HepG2 (cell line): ENCODE measurements around the gene CACNB4.

Experiments
- ATF2 ChIP-seq: sonication (generic); formaldehyde crosslinking; IDR thresholded peaks from 2 replicates; pipeline ENCODE4 v1.4.0; 2020; ENCODE audit warnings: missing genetic modification reagents
- CENPBD1 ChIP-seq: sonication (generic); formaldehyde crosslinking; IDR thresholded peaks from 2 replicates; pipeline ENCODE4 v1.8.0; 2022; ENCODE audit warnings: missing genetic modification reagents, low read depth, mild to moderate bottlenecking, borderline replicate concordance
- GATA4 ChIP-seq: sonication (generic); IDR thresholded peaks from 2 replicates; pipeline ENCODE4 v1.6.1; 2016; ENCODE audit warnings: antibody characterized with exemption, low read depth, borderline replicate concordance
- HCFC1 ChIP-seq: fragments of 150-350 bp; IDR thresholded peaks from 2 replicates; pipeline ENCODE4 v1.6.1; 2014; ENCODE audit warnings: low read depth, low read length
- MAFF ChIP-seq: IDR thresholded peaks from 2 replicates; pipeline ENCODE4 v1.6.1; 2011; ENCODE audit warnings: low read depth, low read length, improper control_type of control experiment
- YY1 ChIP-seq: IDR thresholded peaks from 2 replicates; pipeline ENCODE4 v1.6.1; 2011; ENCODE audit warnings: low read length, low read depth, moderate library complexity, mild to moderate bottlenecking; ENCODE audit not compliant: insufficient read depth, insufficient replicate concordance
- ZBTB7A ChIP-seq: sonication (generic); formaldehyde crosslinking; IDR thresholded peaks from 2 replicates; pipeline ENCODE4 v1.8.0; 2022; ENCODE audit warnings: mild to moderate bottlenecking, missing genetic modification reagents
- ZNF317 ChIP-seq: sonication (generic); formaldehyde crosslinking; IDR thresholded peaks from 2 replicates; pipeline ENCODE4 v1.5.0; 2020; ENCODE audit warnings: mild to moderate bottlenecking, missing genetic modification reagents
- ZNF530 ChIP-seq: sonication (generic); formaldehyde crosslinking; IDR thresholded peaks from 2 replicates; pipeline ENCODE4 v1.5.0; 2020; ENCODE audit warnings: low read depth, mild to moderate bottlenecking, missing genetic modification reagents
- ZNF83 ChIP-seq: sonication (generic); formaldehyde crosslinking; IDR thresholded peaks from 2 replicates; pipeline ENCODE4 v1.4.0; 2020; ENCODE audit warnings: missing genetic modification reagents, mild to moderate bottlenecking, borderline replicate concordance
- TF ChIP-seq, protein P1 (sequence below), 2 experiments: fragments of 450-650 bp in 1 of 2; sonication (generic) in 1 of 2; formaldehyde crosslinking in 1 of 2; IDR thresholded peaks; 2 replicates each; pipeline versions ENCODE4 v1.6.1 to v1.8.0; 2016 to 2022; ENCODE audit warnings: antibody characterized with exemption in 1 of 2, mild to moderate bottlenecking in 1 of 2, missing genetic modification reagents in 1 of 2
- TF ChIP-seq, protein P2 (sequence below): sonication (generic); formaldehyde crosslinking; IDR thresholded peaks from 2 replicates; pipeline ENCODE4 v1.5.0; 2020; ENCODE audit warnings: mild to moderate bottlenecking, missing genetic modification reagents, moderate library complexity
- TF ChIP-seq, protein P3 (sequence below): sonication (generic); formaldehyde crosslinking; IDR thresholded peaks from 2 replicates; pipeline ENCODE4 v1.5.1; 2020; ENCODE audit warnings: mild to moderate bottlenecking, missing genetic modification reagents, moderate library complexity
- TF ChIP-seq, protein P4 (sequence below), 2 experiments: fragments of 450-650 bp in 1 of 2; sonication (generic) in 1 of 2; formaldehyde crosslinking; IDR thresholded peaks; 2 replicates each; pipeline versions ENCODE4 v1.5.0 to v1.8.0; 2020 to 2022; ENCODE audit warnings: mild to moderate bottlenecking in 1 of 2, missing genetic modification reagents in 1 of 2

- no peak for TF ChIP-seq HCFC1
- no peak for TF ChIP-seq ZNF83
- no peak for TF ChIP-seq ATF2
- no peak for TF ChIP-seq CENPBD1 (CRISPR knock-in tag)
- TF ChIP-seq, protein P1, sequence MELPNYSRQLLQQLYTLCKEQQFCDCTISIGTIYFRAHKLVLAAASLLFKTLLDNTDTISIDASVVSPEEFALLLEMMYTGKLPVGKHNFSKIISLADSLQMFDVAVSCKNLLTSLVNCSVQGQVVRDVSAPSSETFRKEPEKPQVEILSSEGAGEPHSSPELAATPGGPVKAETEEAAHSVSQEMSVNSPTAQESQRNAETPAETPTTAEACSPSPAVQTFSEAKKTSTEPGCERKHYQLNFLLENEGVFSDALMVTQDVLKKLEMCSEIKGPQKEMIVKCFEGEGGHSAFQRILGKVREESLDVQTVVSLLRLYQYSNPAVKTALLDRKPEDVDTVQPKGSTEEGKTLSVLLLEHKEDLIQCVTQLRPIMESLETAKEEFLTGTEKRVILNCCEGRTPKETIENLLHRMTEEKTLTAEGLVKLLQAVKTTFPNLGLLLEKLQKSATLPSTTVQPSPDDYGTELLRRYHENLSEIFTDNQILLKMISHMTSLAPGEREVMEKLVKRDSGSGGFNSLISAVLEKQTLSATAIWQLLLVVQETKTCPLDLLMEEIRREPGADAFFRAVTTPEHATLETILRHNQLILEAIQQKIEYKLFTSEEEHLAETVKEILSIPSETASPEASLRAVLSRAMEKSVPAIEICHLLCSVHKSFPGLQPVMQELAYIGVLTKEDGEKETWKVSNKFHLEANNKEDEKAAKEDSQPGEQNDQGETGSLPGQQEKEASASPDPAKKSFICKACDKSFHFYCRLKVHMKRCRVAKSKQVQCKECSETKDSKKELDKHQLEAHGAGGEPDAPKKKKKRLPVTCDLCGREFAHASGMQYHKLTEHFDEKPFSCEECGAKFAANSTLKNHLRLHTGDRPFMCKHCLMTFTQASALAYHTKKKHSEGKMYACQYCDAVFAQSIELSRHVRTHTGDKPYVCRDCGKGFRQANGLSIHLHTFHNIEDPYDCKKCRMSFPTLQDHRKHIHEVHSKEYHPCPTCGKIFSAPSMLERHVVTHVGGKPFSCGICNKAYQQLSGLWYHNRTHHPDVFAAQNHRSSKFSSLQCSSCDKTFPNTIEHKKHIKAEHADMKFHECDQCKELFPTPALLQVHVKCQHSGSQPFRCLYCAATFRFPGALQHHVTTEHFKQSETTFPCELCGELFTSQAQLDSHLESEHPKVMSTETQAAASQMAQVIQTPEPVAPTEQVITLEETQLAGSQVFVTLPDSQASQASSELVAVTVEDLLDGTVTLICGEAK (IDR thresholded peaks at IDR 0.05) = no peak
- TF ChIP-seq, protein P1 (CRISPR knock-in tag; IDR thresholded peaks at IDR 0.05) = no peak
- TF ChIP-seq, protein P2, sequence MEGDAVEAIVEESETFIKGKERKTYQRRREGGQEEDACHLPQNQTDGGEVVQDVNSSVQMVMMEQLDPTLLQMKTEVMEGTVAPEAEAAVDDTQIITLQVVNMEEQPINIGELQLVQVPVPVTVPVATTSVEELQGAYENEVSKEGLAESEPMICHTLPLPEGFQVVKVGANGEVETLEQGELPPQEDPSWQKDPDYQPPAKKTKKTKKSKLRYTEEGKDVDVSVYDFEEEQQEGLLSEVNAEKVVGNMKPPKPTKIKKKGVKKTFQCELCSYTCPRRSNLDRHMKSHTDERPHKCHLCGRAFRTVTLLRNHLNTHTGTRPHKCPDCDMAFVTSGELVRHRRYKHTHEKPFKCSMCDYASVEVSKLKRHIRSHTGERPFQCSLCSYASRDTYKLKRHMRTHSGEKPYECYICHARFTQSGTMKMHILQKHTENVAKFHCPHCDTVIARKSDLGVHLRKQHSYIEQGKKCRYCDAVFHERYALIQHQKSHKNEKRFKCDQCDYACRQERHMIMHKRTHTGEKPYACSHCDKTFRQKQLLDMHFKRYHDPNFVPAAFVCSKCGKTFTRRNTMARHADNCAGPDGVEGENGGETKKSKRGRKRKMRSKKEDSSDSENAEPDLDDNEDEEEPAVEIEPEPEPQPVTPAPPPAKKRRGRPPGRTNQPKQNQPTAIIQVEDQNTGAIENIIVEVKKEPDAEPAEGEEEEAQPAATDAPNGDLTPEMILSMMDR (CRISPR knock-in tag) = no peak
- TF ChIP-seq MAFF = no peak
- TF ChIP-seq GATA4 = no peak
- no peak for TF ChIP-seq ZNF317
- TF ChIP-seq, protein P3, sequence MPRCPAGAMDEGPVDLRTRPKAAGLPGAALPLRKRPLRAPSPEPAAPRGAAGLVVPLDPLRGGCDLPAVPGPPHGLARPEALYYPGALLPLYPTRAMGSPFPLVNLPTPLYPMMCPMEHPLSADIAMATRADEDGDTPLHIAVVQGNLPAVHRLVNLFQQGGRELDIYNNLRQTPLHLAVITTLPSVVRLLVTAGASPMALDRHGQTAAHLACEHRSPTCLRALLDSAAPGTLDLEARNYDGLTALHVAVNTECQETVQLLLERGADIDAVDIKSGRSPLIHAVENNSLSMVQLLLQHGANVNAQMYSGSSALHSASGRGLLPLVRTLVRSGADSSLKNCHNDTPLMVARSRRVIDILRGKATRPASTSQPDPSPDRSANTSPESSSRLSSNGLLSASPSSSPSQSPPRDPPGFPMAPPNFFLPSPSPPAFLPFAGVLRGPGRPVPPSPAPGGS (CRISPR knock-in tag) = no peak
- TF ChIP-seq ZBTB7A (CRISPR knock-in tag) = no peak
- TF ChIP-seq ZNF530 (CRISPR knock-in tag) = no peak
- TF ChIP-seq YY1 = no peak
- TF ChIP-seq, protein P4, sequence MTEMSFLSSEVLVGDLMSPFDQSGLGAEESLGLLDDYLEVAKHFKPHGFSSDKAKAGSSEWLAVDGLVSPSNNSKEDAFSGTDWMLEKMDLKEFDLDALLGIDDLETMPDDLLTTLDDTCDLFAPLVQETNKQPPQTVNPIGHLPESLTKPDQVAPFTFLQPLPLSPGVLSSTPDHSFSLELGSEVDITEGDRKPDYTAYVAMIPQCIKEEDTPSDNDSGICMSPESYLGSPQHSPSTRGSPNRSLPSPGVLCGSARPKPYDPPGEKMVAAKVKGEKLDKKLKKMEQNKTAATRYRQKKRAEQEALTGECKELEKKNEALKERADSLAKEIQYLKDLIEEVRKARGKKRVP (CRISPR knock-in tag; IDR thresholded peaks at IDR 0.05) = no peak
These were observed 236.1 kb downstream of the CACNB4 start for GRCh38 chr2:151862700-151863099.
